HepG2 (cell line): ENCODE results near the gene FCN3. TPM values are rescaled to one million over a fixed set of nuclear protein-coding genes. Genes with fewer than 3 reads are reported as not detected.
A peak's percentile ranks its signal among the peaks of the same experiment; 100 is the strongest.

Experiments used
- ATM ChIP-seq: fragments of 450-650 bp; IDR thresholded peaks from 2 replicates; pipeline ENCODE4 v1.7.1; 2017; ENCODE audit warnings: mild to moderate bottlenecking, borderline replicate concordance
- HOXA3 ChIP-seq: sonication (generic); formaldehyde crosslinking; IDR thresholded peaks from 2 replicates; pipeline ENCODE4 v1.5.0; 2020; ENCODE audit warnings: missing genetic modification reagents
- KDM5B ChIP-seq: sonication (generic); formaldehyde crosslinking; IDR thresholded peaks from 2 replicates; pipeline ENCODE4 v1.4.0; 2020; ENCODE audit warnings: missing genetic modification reagents, mild to moderate bottlenecking, borderline replicate concordance
- LRRFIP1 ChIP-seq: sonication (generic); formaldehyde crosslinking; conservative IDR thresholded peaks from 2 replicates; pipeline ENCODE4 v1.4.0; 2020; ENCODE audit warnings: missing genetic modification reagents
- NCOA5 ChIP-seq: sonication (generic); formaldehyde crosslinking; IDR thresholded peaks from 2 replicates; pipeline ENCODE4 v1.4.0; 2020; ENCODE audit warnings: missing genetic modification reagents
- PHF8 ChIP-seq: sonication (generic); formaldehyde crosslinking; IDR thresholded peaks from 2 replicates; pipeline ENCODE4 v1.5.0; 2020; ENCODE audit warnings: missing genetic modification reagents
- RFX5 ChIP-seq: IDR thresholded peaks from 2 replicates; pipeline ENCODE4 v1.6.1; 2011; ENCODE audit warnings: low read depth, low read length, improper control_type of control experiment
- SRSF1 ChIP-seq: fragments of 200-400 bp; formaldehyde crosslinking; optimal IDR thresholded peaks from 2 replicates; pipeline ENCODE3; 2017; ENCODE audit warnings: mild to moderate bottlenecking, low read depth, low read length, moderate library complexity
- THAP8 ChIP-seq: sonication (generic); formaldehyde crosslinking; IDR thresholded peaks from 2 replicates; pipeline ENCODE4 v1.5.1; 2020; ENCODE audit warnings: missing genetic modification reagents, mild to moderate bottlenecking, borderline replicate concordance
- ZBED4 ChIP-seq: sonication (generic); formaldehyde crosslinking; IDR thresholded peaks from 2 replicates; pipeline ENCODE4 v1.4.0; 2020; ENCODE audit warnings: missing genetic modification reagents, borderline replicate concordance
- ZBTB25 ChIP-seq: IDR thresholded peaks from 2 replicates; pipeline ENCODE4 v1.6.1; 2018; ENCODE audit warnings: missing genetic modification reagents
- ZBTB26 ChIP-seq: IDR thresholded peaks from 2 replicates; pipeline ENCODE4 v1.6.1; 2016; ENCODE audit warnings: missing compliant biosample characterization, missing genetic modification reagents, borderline replicate concordance
- ZBTB44 ChIP-seq: sonication (generic); formaldehyde crosslinking; IDR thresholded peaks from 2 replicates; pipeline ENCODE4 v1.4.0; 2020; ENCODE audit warnings: missing genetic modification reagents
- ZNF451 ChIP-seq: sonication (generic); formaldehyde crosslinking; IDR thresholded peaks from 2 replicates; pipeline ENCODE4 v1.5.0; 2020; ENCODE audit warnings: mild to moderate bottlenecking, missing genetic modification reagents
- ZNF724P ChIP-seq: sonication (generic); formaldehyde crosslinking; IDR thresholded peaks from 2 replicates; pipeline ENCODE4 v1.8.0; 2022; ENCODE audit warnings: missing genetic modification reagents, borderline replicate concordance
- ZNF781 ChIP-seq: sonication (generic); formaldehyde crosslinking; IDR thresholded peaks from 2 replicates; pipeline ENCODE4 v1.5.1; 2020; ENCODE audit warnings: borderline replicate concordance, mild to moderate bottlenecking, missing genetic modification reagents; ENCODE audit errors: not compliant biosample characterization
- ZNF841 ChIP-seq: sonication (generic); formaldehyde crosslinking; IDR thresholded peaks from 2 replicates; pipeline ENCODE4 v1.8.1; 2023; ENCODE audit warnings: missing genetic modification reagents, borderline replicate concordance
- polyA plus RNA-seq, 8 experiments: library from polyadenylated mRNA; depleted of rRNA in 3 of 8; stranded (reverse) in 7 of 8; unstranded in 1 of 8; fragments of >200 nt; fragmentation: Illumina TruSeq in 4 of 8; extraction: Trizol in 4 of 8; gene quantifications; 2 replicates each; pipeline versions ENCODE4 v1.2.1 to v1.2.3, GENCODE V29; 2011 to 2016; ENCODE audit warnings: low read depth in 4 of 8, missing spikeins in 1 of 8, mixed read lengths in 1 of 8; ENCODE audit not compliant: insufficient read depth in 1 of 8
- total RNA-seq, 5 experiments: library from RNA; depleted of rRNA; stranded (reverse); fragments of >200 nt; fragmentation: Illumina TruSeq; extraction: Trizol; gene quantifications; 2 replicates each; pipeline ENCODE4 v1.2.3, GENCODE V29; 2016; ENCODE audit warnings: low read depth in 1 of 5

The FCN3 gene
- total and polyA plus RNA-seq, 2 of the 13 experiments (the other 11 are each of a cell fraction or from before 2014, with no cell fraction given) = not detected

- TF ChIP-seq THAP8 (CRISPR knock-in tag) = 0 out of 2 replicates have a peak, but pooled peaks have one; percentile 51
- TF ChIP-seq ZNF724P (CRISPR knock-in tag) = no peak; the same call in 1 of the 2 replicates
- no peak for TF ChIP-seq ZBTB44 (CRISPR knock-in tag)
- peak; percentile 72; the same call in 1 of the 2 replicates for TF ChIP-seq KDM5B (CRISPR knock-in tag)
- TF ChIP-seq ZNF451 (CRISPR knock-in tag) = peak; percentile 79; the same call in 1 of the 2 replicates
- TF ChIP-seq SRSF1 = peak; percentile 42
- no peak for TF ChIP-seq RFX5
- no peak for TF ChIP-seq ZNF841 (CRISPR knock-in tag)
- no peak for TF ChIP-seq ZBTB26
- TF ChIP-seq ZNF781 (CRISPR knock-in tag) = peak; percentile 87
- peak; percentile 97 for TF ChIP-seq HOXA3
- peak; percentile 96 for TF ChIP-seq PHF8 (CRISPR knock-in tag)
- no peak for TF ChIP-seq LRRFIP1 (CRISPR knock-in tag)
- TF ChIP-seq ZBED4 (CRISPR knock-in tag) = no peak
- TF ChIP-seq ATM = no peak
- TF ChIP-seq ZBTB25 = peak; percentile 93
- TF ChIP-seq NCOA5 (CRISPR knock-in tag) = no peak
Measured at GRCh38 chr1:27321813-27322568, 52.6 kb downstream of the FCN3 start, which contains the start of gene TMEM222 (continued).
